MM.1S (cell line): ENCODE data around the gene SMR3B.

Experiments used
- EZH2phosphoT487 ChIP-seq: fragments of 300-600 bp; sonication (generic); IDR thresholded peaks from 2 replicates; pipeline ENCODE4 v1.6.1; 2018; ENCODE audit warnings: antibody characterized with exemption, low read length
- TF ChIP-seq, protein P1 (sequence below): fragments of 300-600 bp; sonication (generic); IDR thresholded peaks from 2 replicates; pipeline ENCODE4 v1.5.1; 2016; ENCODE audit warnings: antibody characterized with exemption, low read length, mixed read lengths

- TF ChIP-seq, protein P1, sequence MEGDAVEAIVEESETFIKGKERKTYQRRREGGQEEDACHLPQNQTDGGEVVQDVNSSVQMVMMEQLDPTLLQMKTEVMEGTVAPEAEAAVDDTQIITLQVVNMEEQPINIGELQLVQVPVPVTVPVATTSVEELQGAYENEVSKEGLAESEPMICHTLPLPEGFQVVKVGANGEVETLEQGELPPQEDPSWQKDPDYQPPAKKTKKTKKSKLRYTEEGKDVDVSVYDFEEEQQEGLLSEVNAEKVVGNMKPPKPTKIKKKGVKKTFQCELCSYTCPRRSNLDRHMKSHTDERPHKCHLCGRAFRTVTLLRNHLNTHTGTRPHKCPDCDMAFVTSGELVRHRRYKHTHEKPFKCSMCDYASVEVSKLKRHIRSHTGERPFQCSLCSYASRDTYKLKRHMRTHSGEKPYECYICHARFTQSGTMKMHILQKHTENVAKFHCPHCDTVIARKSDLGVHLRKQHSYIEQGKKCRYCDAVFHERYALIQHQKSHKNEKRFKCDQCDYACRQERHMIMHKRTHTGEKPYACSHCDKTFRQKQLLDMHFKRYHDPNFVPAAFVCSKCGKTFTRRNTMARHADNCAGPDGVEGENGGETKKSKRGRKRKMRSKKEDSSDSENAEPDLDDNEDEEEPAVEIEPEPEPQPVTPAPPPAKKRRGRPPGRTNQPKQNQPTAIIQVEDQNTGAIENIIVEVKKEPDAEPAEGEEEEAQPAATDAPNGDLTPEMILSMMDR: no peak
- TF ChIP-seq EZH2phosphoT487: no peak
Measured at GRCh38 chr4:70382691-70383181, at the start of gene SMR3B.
